Right ventricle myocardium superior (tissue), 1 donor: ENCODE measurements around the gene TTC39A. TPM values are rescaled to one million over a fixed set of nuclear protein-coding genes. Genes with fewer than 3 reads are reported as not detected.
A peak's percentile ranks its signal among the peaks of the same experiment; 100 is the strongest.
"Not testable (repeated sequence)": the region's sequence is repeated elsewhere in the genome, so short reads cannot be mapped to it uniquely, and the experiment has no call there.

Experiments used
- ATAC-seq: fragments of 200-7000 bp; cut with Tn5 transposase; one replicate; pipeline ENCODE4 v1.9.1; 2020; ENCODE audit warnings: mild to moderate bottlenecking; ENCODE audit not compliant: poor library complexity
- DNase-seq: peaks from one replicate; pipeline ENCODE4 v3.0.0-alpha.2; 2020
- intact Hi-C: fragments of 100-400 bp; cut with DNase I; formaldehyde crosslinking; loops from one replicate; pipeline ENCODE4 v1.11.2; 2022
- total RNA-seq: library from RNA; stranded (reverse); fragmentation: NEBNext Ultra II Directional; extraction: Animal tissue kit (Norgen Biotek cat#: 25700); gene quantifications from one replicate; pipeline ENCODE4 v1.2.1, GENCODE V29; 2021
- donor health status: DM: no; HTN: yes; CAD: no; lungs with severe emphysema.

The TTC39A gene
- total RNA-seq, 1 donor from 2014 or later = 19.4 TPM

GRCh38 chr1:51251165-51251564, 79.2 kb downstream of the TTC39A start:
- intact Hi-C loops, DNase-seq, ATAC-seq: not testable (repeated sequence)

DNA sequence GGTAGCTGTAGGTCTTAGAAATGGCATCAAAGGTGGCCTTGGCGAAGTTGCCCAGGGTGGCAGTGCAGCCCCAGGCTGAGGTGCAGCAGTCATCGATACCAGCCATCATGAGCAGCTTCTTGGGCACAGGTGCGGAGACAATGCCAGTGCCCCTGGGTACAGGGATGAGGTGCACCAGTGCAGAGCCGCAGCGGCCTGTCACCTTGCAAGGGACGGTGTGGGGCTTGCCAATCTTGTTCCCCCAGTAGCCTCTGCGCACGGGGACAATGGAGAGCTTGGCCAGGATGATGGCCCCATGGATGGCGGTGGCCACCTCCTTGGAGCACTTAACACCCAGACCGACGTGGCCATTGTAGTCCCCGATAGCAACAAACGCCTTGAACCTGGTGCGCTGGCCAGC, 79.6 kb downstream of the TTC39A start:
- intact Hi-C loops, ATAC-seq, DNase-seq: not testable (repeated sequence)

DNA sequence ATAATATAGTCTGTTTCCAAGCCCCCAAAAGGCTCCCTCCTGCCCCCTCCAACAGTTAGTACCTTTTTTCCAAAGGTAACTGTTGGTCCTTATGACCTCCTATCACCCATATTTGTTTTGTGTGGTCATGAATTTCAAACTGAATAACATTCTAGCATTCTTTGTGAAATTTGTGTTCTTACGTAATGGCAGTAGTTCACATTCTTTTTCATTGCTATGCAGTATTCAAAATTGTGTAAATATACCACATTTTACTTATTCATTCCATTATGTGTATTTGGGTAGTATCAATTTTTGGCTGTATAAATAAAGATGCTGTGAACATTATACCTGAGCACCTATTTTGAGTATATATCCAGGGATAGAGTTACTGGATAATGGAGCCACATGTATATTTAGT, 80.9 kb downstream of the TTC39A start:
- no peak for ATAC-seq
- DNase-seq = no peak
- intact Hi-C loops = no loop called here

DNA sequence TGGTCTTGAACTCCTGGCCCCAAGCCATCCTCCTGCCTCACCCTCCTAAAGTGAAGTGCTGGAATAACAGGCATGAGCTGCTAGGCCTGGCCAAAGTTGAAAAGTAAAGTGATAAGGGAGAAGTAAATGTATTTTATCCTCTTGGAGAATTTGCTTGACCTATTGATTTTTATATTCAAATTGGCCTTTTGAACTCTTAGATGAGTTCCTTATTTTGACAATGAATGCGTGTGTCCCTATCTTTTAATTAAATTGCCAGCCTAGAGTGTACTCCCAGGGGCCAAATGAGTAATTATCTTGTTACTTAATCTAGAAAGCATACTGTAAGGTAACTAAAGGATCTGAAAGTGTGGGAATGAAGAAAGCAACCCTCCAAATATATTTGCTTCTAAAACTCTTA, 82.9 kb downstream of the TTC39A start:
- no peak for DNase-seq
- intact Hi-C loops = no loop called here
- peak; percentile 7 for ATAC-seq

- DNase-seq (no peak), ATAC-seq (peak; percentile 24)
- intact Hi-C loops = no loop called here
Observed at GRCh38 chr1:51247022-51247421, 83.3 kb downstream of the TTC39A start.

- intact Hi-C loops = no loop called here
- ATAC-seq (no peak), DNase-seq (no peak)
Observed at GRCh38 chr1:51242546-51242945, 87.8 kb downstream of the TTC39A start.

DNA sequence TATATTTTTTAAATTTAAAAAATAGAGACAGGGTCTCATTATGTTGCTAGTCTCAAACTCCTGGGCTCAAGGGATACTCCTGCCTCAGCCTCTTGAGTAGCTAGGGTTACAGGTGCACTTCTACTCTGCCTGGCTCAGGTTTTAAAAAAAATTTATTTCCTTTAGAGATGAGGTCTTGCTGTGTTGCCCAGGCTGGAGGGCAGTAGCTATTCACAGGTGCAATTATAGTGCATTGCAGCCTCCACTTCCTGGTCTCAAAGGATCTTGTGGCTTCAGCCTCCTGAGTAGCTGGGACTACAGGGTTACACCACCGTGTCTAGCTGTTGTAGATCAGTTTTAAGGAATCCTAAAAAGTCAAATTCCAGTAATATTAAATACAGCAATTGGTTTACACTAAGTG, 89.2 kb downstream of the TTC39A start:
- DNase-seq (no peak), ATAC-seq (no peak)
- intact Hi-C loops = no loop called here

DNA sequence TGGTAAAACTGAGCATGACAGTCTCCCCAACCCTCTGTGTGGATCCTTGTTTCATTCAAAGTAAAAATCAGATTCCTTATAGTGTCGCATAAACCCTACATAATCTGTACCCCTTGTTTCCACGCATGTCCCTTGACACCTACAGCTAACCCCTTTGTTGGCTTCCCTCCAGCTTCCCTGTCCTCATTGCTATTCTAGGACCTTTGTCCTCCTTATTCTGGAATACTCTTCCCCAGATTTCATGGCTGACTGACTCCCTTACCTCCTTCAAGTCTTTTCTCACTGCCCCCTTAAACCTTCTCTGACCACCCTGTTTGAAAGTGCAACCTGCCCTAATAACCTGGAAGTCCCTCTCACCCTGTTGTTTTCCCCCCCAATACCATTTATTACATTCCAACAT, 90.3 kb downstream of the TTC39A start:
- ATAC-seq (no peak), DNase-seq (no peak)
- intact Hi-C loops = no loop called here

DNA sequence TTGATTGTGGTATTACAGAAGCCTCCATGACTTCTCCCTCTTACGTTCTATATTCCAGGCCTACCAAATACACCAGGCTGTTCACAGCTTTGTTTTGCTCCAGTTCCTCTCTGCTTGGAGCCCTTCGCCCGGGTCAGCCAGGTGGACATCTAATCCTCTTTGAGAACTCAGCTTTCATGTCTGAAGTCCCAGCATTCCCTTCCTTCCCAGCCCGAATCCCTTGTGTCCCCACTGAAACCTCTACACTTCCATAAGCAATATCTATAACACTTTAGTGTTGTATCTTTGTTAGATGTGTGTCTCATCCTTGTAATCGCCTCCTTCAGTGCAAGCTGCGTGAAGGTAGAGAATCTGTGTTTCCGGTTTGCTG, 92.3 kb downstream of the TTC39A start:
- ATAC-seq (no peak), DNase-seq (no peak)
- intact Hi-C loops = loop anchor here (10.0 kb wide), 1 partner anchor 57 kb away; no protein-coding TSS in a partner anchor

DNA sequence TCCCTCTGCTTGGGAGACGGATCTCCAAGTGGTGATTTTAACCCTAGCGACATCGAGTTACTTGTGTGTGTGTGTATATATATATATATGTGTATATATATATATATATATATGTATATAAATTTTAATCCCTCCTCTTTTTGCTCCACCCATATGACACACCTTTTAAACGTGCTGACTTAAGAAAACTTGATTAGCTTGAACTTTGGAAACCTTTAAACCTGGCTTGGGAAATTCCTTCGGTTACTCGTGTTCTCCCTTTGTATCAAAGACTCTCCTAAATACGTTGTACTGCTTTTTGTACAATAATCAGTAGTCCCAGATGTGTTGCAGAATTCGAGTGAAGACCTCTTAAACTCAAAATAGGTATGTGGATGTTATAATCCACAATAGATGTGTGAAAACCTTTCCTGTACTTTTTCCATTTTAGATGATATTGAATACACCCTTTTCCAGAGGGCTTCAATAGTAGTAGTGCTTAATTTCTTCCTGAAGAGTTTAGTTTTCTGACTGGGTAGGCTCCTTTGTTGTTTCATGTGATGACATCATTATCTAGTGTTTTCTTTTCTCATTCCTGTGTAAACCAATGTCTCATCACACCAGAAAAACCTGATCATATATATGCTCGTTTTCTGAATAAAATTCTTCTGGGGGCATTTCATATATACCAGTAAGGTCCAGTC, 92.9 kb downstream of the TTC39A start:
- ATAC-seq (no peak), DNase-seq (no peak)
- intact Hi-C loops = loop anchor here (10.0 kb wide), 1 partner anchor 57 kb away; no protein-coding TSS in a partner anchor

Other genes starting within 250 kb of the TTC39A start
- not detected for gene C1orf185, start 228.3 kb downstream of the TTC39A start, total RNA-seq
- gene RNF11, start 94.3 kb downstream of the TTC39A start, total RNA-seq = 106 TPM
- gene EPS15, start 188.7 kb upstream of the TTC39A start, total RNA-seq = 72.5 TPM